ENCODE results near the gene NINJ1.

DNA sequence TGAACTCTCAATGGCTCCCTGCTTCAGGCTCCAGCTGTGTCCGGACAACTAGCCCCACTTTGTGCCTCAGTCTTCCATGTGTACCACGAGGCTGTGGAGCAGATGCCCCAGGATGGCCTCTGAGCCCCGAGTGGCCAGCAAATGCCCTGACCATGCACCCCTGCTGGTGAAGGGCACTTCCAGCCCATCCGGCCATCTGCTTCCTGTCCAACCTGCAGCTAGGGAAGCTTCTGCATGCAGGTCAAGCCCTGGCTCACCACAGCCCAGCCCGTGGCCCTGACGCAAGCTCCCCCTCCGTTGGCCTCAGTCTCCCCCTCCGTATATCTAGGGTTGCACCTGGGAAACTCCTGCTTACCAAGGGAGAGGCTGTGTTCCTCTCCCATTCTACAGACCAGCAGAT, 4.8 kb downstream of the NINJ1 start:
- no peak for TF ChIP-seq EP300 (IDR thresholded peaks at IDR 0.05)
- TF ChIP-seq, protein P1, sequence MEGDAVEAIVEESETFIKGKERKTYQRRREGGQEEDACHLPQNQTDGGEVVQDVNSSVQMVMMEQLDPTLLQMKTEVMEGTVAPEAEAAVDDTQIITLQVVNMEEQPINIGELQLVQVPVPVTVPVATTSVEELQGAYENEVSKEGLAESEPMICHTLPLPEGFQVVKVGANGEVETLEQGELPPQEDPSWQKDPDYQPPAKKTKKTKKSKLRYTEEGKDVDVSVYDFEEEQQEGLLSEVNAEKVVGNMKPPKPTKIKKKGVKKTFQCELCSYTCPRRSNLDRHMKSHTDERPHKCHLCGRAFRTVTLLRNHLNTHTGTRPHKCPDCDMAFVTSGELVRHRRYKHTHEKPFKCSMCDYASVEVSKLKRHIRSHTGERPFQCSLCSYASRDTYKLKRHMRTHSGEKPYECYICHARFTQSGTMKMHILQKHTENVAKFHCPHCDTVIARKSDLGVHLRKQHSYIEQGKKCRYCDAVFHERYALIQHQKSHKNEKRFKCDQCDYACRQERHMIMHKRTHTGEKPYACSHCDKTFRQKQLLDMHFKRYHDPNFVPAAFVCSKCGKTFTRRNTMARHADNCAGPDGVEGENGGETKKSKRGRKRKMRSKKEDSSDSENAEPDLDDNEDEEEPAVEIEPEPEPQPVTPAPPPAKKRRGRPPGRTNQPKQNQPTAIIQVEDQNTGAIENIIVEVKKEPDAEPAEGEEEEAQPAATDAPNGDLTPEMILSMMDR (IDR thresholded peaks at IDR 0.05) = no peak
